Measurements from ENCODE around the gene FPR1. TPM values are rescaled to one million over a fixed set of nuclear protein-coding genes. Genes with fewer than 3 reads are reported as not detected.

Gene FPR1
- total and polyA plus RNA-seq, 2 of the 13 experiments (the other 11 are each of a cell fraction or from before 2014, with no cell fraction given) = not detected

- in situ Hi-C loops (cut with HindIII; ENCODE audit: extremely low pct_ligation_motif_present, low pct_unique_long_range_greater_than_20kb) (no loop called here), intact Hi-C loops (cut with micrococcal nuclease; ENCODE audit: unreplicated experiment) (no loop called here)
- Histone ChIP-seq H3K27me3 (ENCODE audit: control insufficient read depth in 1 of 2, insufficient read depth in 2 of 2, low read length in 2 of 2) (no peaks in the 10 kb centered on the region), H3K4me3 (replicated peaks in 1 of 3; ENCODE audit: insufficient read depth in 1 of 3, low read depth in 2 of 3, low read length in 3 of 3) (no peak overlapping the region), H3K9me3 (ENCODE audit: low read length) (no peaks in the 10 kb centered on the region), H3K9ac (ENCODE audit: insufficient read depth, low read depth, low read length) (no peak overlapping the region), H3K36me3 (replicated peaks in 1 of 2; ENCODE audit: control insufficient read depth in 1 of 2, insufficient read depth in 2 of 2, low read length in 2 of 2) (no peaks in the 10 kb centered on the region), H3K27ac (ENCODE audit: extremely low read length, insufficient read depth, low read length) (no peak overlapping the region), H3K79me2 (ENCODE audit: insufficient read depth, low read length) (no peaks in the 10 kb centered on the region), H3K4me2 (ENCODE audit: low read depth, low read length) (no peak overlapping the region), H2AFZ (ENCODE audit: low read length) (no peak overlapping the region), H4K20me1 (ENCODE audit: insufficient read depth, low read length) (no peaks in the 10 kb centered on the region), H3K4me1 (ENCODE audit: insufficient read depth, low read length) (peaks cover 3% of the 10 kb centered on the region; the same call in 1 of the 2 replicates)
- DNase-seq (ENCODE audit: low spot score) (no peak), ATAC-seq (no peak), FAIRE-seq (no peak)
- 31% methylated on average over 2 of the region's 2 CpGs for WGBS (ENCODE audit: low lambda C conversion rate)
- TF ChIP-seq SYNCRIP (IDR thresholded peaks at IDR 0.05; ENCODE audit: insufficient read depth, low read depth, low read length) = no peak
- no peak for TF ChIP-seq ZNF549 (CRISPR knock-in tag; IDR thresholded peaks at IDR 0.05)
- TF ChIP-seq MXI1 (IDR thresholded peaks at IDR 0.05; ENCODE audit: borderline replicate concordance, low read depth, low read length) = no peak
- no peak for TF ChIP-seq ZMYM2 (CRISPR knock-in tag; IDR thresholded peaks at IDR 0.05)
- no peak for TF ChIP-seq FOXA1 (IDR thresholded peaks at IDR 0.05)
- no peak for TF ChIP-seq FOXA1 (CRISPR knock-in tag; IDR thresholded peaks at IDR 0.05)
- no peak for TF ChIP-seq ZNF10 (CRISPR knock-in tag; IDR thresholded peaks at IDR 0.05; ENCODE audit: borderline replicate concordance, low read depth)
- no peak for TF ChIP-seq REPIN1 (CRISPR knock-in tag; IDR thresholded peaks at IDR 0.05; ENCODE audit: borderline replicate concordance, low read depth)
- no peak for TF ChIP-seq PRPF4 (IDR thresholded peaks at IDR 0.05; ENCODE audit: low read depth, low read length, poor library complexity, severe bottlenecking)
- TF ChIP-seq ZNF335 (CRISPR knock-in tag; IDR thresholded peaks at IDR 0.05) = no peak
- TF ChIP-seq HIVEP1 (CRISPR knock-in tag; IDR thresholded peaks at IDR 0.05) = no peak
- no peak for TF ChIP-seq ZNF678 (CRISPR knock-in tag; IDR thresholded peaks at IDR 0.05)
- TF ChIP-seq ZMAT3 (CRISPR knock-in tag; conservative IDR thresholded peaks at IDR 0.05) = no peak
- TF ChIP-seq ARID2 (CRISPR knock-in tag; IDR thresholded peaks at IDR 0.05; ENCODE audit: borderline replicate concordance) = no peak
- TF ChIP-seq ZIK1 (CRISPR knock-in tag; IDR thresholded peaks at IDR 0.05; ENCODE audit: borderline replicate concordance, low read depth) = no peak
- TF ChIP-seq ZNF20 (CRISPR knock-in tag; IDR thresholded peaks at IDR 0.05) = no peak
- no peak for TF ChIP-seq NR2F2 (IDR thresholded peaks at IDR 0.05; ENCODE audit: borderline replicate concordance, low read depth)
- TF ChIP-seq ZNF496 (CRISPR knock-in tag; IDR thresholded peaks at IDR 0.05; ENCODE audit: insufficient replicate concordance) = no peak
- no peak for TF ChIP-seq ZNF746 (CRISPR knock-in tag; IDR thresholded peaks at IDR 0.05)
- TF ChIP-seq ZNF891 (CRISPR knock-in tag; IDR thresholded peaks at IDR 0.05) = no peak
- no peak for TF ChIP-seq ZC3H4 (CRISPR knock-in tag; IDR thresholded peaks at IDR 0.05; ENCODE audit: borderline replicate concordance)
- no TSS peak for BruUV-seq (replicated peaks)
- ChIA-PET CTCF (ENCODE audit: low intra/inter-chr PET ratio, low total read pairs) (no interaction called here), POLR2A (no interaction called here)
Measured at GRCh38 chr19:51710163-51710562, 41.5 kb downstream of the FPR1 start.
